GM18517 (cell line): Measurements from ENCODE around the gene RSKR.
"Not testable (repeated sequence)": the region's sequence is repeated elsewhere in the genome, so short reads cannot be mapped to it uniquely, and the experiment has no call there.

Experiments used
- ATAC-seq: cut with Tn5 transposase; IDR thresholded peaks from one replicate; pipeline ENCODE4 v1.9.1; 2021; ENCODE audit warnings: mild to moderate bottlenecking, moderate library complexity; ENCODE audit not compliant: unreplicated experiment

The RSKR gene

DNA sequence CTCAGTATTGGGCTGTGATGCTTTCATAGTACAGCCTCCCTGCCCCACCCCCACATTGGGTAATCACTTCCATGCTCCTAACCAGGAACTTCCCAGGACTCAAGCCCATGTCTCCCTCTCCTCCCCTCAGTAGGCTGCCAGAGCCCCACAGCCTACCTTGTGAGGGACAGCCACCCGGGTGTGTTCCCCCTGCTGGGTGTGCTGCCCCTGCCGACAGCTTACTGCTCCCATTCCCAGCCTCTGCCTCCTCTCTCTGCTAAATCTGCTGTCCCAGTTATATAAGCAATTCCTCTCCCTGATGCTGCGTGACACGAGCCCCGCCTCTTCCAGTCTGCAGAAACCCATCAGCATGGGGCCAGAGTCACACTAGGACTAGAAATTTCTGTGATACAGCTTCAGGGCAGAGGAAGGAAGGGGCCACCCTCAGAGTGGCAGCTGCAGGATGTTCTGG, at the start of gene RSKR:
Gene RSKR (minus strand): TSS at position 255 of the 451 bp plus-strand sequence. CDS start 24 bp downstream, at position 231.
- ATAC-seq, result no peak

DNA sequence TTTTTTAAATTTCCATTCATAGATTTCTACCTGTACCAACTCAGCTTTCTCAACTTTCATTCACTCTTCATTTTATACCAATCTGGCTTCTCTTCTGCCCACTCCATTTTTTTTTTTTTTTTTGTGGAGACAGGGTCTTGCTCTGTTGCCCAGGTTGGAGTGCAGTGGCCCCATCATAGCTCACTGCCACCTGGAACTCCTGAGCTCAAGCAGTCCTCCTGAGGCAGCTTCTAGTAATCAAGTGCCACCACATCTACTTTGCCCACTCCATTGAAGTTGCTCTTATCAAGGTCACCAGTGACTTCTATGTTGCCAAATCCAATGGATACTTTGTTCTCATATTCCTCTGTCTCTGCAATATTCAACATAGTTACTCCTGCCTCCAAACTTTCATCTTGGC, 49.7 kb upstream of the RSKR start:
- no peak for ATAC-seq

DNA sequence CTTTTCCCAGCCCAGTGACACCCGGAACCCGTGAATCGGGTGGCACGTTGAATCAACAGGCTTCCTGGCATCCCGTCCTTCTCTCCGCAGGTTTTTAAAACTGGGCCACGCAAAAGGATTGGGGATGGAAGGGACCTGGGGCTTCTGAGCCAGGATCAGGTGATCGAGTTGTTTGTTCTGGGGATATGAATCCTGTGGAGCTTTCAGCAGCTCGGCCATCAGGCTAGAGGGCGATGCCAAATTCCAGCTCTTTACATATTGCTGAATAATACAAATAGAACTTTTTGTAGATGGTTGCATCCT, 48.5 kb upstream of the RSKR start:
- no peak for ATAC-seq

- ATAC-seq, result peak; percentile 66
Measured at GRCh38 chr17:28661635-28662526, 47.9 kb upstream of the RSKR start, which contains the start of the genes SDF2 and SUPT6H. Gene SDF2, minus strand, starts transcription at chr17:28661906. Its CDS starts 30 bp downstream, at chr17:28661876. Gene SUPT6H, plus strand, starts transcription at chr17:28662205. Its CDS starts 11,197 bp downstream, at chr17:28673402.

DNA sequence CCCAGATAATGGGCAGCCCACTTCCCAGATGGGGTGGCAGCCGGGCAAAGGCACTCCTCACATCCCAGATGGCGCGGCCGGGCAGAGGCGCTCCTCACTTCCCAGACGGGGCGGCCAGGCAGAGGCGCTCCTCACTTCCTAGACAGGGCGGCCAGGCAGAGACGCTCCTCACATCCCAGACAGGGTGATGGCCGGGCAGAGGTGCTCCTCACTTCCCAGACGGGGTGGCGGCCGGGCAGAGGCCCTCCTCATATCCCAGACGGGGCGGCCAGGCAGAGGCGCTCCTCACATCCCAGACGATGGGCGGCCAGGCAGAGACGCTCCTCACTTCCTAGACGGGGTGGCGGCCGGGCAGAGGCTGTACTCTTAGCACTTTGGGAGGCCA, 45.5 kb upstream of the RSKR start:
- ATAC-seq, result not testable (repeated sequence)

DNA sequence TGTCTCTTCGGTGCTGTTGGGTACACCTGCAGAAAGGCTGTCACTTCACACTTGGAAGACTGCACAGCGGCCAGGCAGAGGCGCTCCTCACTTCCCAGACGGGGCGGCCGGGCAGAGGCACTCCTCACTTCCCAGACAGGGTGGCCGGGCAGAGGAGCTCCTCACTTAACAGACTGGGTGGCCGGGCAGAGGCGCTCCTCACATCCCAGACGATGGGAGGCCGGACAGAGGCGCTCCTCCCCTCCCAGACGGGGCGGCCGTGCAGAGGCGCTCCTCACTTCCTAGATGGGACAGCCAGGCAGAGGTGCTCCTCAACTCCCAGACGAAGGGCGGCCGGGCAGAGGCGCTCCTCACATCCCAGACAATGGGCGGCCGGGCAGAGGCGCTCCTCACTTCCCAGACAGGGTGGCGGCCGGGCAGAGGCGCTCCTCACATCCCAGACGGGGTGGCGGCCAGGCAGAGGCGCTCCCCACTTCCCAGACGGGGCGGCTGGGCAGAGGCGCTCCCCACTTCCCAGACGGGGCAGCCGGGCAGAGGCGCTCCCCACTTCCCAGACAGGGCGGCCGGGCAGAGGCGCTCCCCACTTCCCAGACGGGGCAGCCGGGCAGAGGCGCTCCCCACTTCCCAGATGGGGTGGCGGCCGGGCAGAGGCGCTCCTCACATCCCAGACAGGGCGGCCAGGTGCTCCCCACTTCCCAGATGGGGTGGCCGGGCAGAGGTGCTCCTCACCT, 44.9 kb upstream of the RSKR start:
- not testable (repeated sequence) for ATAC-seq

DNA sequence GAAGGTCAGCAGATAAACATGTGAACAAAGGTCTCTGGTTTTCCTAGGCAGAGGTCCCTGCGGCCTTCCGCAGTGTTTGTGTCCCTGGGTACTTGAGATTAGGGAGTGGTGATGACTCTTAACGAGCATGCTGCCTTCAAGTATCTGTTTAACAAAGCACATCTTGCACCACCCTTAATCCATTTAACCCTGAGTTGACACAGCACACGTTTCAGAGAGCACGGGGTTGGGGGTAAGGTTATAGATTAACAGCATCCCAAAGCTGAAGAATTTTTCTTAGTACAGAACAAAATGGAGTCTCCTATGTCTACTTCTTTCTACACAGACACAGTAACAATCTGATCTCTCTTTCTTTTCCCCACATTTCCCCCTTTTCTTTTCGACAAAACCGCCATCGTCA, 44.4 kb upstream of the RSKR start:
- not testable (repeated sequence) for ATAC-seq

- no peak for ATAC-seq
Measured at GRCh38 chr17:28657756-28658155, 43.8 kb upstream of the RSKR start.

DNA sequence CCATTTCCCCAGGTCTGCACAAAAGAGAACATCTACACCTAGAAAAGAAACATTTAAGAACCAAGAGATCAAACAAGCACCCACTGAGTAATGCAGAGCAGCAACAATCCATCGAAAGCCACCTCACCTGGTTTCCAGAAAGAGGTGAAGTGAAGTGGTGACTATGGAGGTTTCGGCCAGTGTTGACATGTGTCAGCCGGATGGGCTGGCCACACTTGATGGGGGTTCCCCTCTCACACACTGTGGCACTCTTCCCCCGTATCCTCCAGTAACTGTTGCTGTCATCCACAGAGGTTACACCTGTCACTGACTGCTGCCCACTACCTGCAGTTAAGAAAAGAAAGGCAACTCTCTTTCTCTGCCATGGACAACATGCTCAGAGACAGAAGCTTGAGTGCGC, 41.2 kb upstream of the RSKR start:
- no peak for ATAC-seq

DNA sequence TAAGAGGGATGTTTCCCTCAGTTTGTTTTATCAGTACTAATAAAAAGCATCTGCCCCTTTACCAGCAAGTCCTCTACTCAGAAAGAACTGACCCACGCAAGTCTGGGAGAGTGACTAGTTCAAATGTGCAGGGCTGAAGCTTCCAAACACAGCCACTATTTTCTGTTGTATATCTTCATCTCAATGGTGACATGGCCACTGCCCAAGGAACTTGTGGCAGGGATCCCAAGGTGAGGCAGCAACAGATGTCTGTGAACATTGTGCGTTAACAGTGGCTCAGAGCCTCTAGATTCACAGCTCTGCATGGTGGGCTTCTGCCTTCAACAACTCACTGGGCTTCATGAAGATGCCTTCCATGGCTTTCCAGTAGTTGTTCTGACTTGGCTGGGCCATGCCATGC, 34.7 kb upstream of the RSKR start:
- ATAC-seq, result no peak

DNA sequence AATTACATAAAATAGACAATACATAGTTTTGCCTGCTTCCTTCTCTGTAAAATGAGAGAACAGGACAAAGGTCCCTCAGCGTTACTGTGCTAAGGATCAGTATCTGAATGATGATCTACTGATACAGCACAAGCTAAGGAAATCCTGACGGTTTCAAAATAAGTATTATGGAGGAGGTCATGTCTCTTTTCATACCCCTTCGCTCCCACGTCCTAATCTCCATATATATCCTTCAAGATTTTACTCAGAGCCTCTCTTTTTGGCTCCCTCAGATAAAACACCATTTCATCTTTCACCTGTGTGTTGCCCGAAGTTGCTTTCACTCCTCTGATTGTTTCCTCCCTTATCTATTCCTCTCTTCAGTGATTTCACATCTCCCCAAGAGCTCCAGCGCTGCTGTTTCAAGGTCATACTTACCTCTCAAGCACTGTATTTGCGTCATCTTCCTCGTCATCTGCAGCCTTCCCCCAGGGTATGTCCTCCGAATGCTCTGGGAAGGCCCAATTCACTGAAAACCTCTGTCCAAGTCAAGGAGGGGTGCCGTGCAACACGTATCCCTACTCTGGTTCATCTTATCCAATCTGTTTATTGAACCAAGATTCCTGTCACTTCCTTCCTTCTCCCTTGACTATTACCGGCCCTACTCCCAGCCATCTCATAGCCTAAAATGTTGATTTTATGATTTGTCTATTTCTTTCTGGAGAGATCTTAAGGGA, 32.2 kb upstream of the RSKR start:
- no peak for ATAC-seq

DNA sequence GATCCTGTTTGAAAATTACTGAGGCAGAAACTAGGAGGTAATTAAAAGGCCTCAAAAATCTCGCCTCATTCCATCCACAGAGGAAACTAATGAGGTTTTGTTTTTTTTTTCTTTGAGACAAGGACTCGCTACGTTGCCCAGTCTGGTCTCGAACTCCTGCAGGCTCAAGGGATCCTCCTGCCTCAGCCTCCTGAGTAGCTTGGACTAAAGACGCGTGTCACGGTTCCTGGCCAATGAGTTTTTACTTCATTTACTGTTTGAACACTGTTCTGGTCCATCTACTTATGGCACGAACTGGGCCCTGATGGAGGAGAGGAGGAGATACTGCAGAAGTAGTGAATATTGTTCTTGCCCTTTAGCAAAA, 31.6 kb upstream of the RSKR start:
- no peak for ATAC-seq

- ATAC-seq, result peak; percentile 73
Measured at GRCh38 chr17:28644787-28645575, 31.0 kb upstream of the RSKR start, which contains the start of gene BLTP2. Gene BLTP2, minus strand, starts transcription at chr17:28645158. Its CDS starts 102 bp downstream, at chr17:28645056.

DNA sequence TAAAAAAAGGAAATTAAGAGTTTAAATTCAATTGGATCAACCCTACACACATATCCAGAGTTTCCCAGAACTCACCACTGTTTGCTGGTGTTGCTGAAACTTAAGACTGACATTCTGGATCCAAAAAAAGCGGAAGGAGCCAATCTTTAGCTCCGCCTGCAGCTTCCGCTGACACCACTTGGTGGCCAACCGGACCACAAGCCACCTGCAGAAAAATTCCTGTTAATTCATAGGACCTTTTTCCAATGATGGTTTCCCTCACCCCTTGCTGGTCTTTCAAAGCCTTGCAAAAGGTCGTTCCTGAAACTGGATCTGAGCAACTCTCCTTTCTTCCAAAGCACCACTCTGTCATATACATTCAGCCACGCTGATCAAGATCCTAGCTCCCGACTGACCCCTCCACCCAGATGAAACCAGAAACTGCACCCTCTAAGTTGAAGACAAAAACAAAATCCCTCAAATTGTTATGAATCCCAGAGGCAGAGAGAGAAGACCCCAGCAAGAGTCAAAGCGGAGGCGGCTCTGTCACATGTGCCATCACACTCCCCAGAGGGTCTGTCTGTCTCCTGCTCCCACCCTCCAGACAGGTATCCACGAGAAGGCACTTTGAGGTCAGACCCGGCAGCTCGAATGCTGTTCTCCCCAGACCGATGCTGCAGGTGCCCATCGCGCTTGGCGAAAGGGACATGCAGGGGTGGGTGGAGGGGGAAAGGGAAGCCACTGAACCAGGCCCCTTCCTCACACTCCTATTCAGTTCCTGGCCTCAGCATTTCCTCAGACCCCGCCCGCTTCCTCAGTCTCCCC, 30.2 kb upstream of the RSKR start:
- no peak for ATAC-seq

- ATAC-seq, result no peak
Measured at GRCh38 chr17:28641579-28641978, 27.6 kb upstream of the RSKR start.

DNA sequence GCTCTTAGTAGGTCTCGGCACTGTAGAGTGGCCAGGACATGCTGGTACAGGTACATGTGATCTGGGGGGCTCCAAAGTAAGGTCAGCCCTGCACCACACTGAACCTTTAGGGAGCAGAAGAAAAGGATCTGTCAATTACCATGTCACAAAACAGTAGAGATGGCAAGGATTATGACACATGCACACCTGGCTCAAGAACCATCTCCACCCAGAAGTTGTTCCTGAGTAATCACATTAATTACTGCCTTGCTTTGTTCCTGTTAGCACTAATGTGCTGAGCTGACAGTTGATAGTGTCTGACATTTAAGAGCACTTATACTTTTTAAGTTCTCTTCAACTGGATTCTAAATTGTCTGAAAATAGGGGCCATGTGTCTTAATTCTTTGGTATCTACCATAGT, 21.5 kb upstream of the RSKR start:
- ATAC-seq, result no peak

GRCh38 chr17:28634206-28634865, 20.4 kb upstream of the RSKR start:
- no peak for ATAC-seq

DNA sequence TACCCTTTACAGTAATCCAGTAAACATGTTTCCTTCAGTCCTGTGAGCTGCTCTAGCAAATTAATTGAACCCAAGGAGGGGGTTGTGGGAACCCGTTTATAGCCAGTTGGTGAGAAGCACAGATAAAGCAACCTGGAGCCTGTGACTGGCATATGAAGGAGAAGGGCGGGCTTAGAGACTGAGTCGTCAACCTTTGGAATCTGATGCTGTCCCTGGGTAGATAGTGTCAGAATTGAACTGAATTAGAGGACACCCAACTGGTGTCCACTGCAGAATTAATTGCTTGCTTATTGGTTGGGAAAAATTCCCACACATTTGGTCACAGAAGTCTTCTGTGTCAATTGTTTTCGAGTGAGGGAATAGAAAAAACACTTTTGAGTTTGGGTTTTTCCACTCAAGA, 12.8 kb upstream of the RSKR start:
- no peak for ATAC-seq

GRCh38 chr17:28624148-28624547, 10.2 kb upstream of the RSKR start:
- ATAC-seq, result no peak
